Large intestine (tissue), 3 donors: ENCODE measurements around the gene XPO5. TPM values are rescaled to one million over a fixed set of nuclear protein-coding genes. Genes with fewer than 3 reads are reported as not detected.

ENCODE experiments used
- DNase-seq, 2 donors: peaks; one replicate each; pipeline versions ENCODE4 v3.0.0 to v3.0.0-alpha.2; 2013
- H3K27ac ChIP-seq: one replicate; pipeline ENCODE4 v1.5.1; 2013; ENCODE audit warnings: low read length
- H3K27me3 ChIP-seq: 2 replicates; pipeline ENCODE4 v1.6.1; 2013; ENCODE audit warnings: low read length; ENCODE audit not compliant: control insufficient read depth, insufficient read depth
- H3K36me3 ChIP-seq: 2 replicates; pipeline ENCODE4 v1.6.1; 2013; ENCODE audit warnings: low read length; ENCODE audit not compliant: control insufficient read depth, insufficient read depth
- H3K4me1 ChIP-seq: one replicate; pipeline ENCODE4 v1.6.1; 2013; ENCODE audit warnings: low read length; ENCODE audit not compliant: control insufficient read depth, insufficient read depth
- H3K4me3 ChIP-seq: one replicate; pipeline ENCODE4 v1.5.1; 2013; ENCODE audit warnings: low read length
- H3K9me3 ChIP-seq: one replicate; pipeline ENCODE4 v1.6.1; 2013; ENCODE audit warnings: mild to moderate bottlenecking, low read depth, low read length, moderate library complexity; ENCODE audit not compliant: control insufficient read depth
- WGBS: methylation state at CpG from one replicate; pipeline ENCODE4 v1.1.5; 2013; ENCODE audit warnings: low lambda C conversion rate; ENCODE audit not compliant: insufficient coverage; 5-methylcytosine and 5-hydroxymethylcytosine counted together
- polyA plus RNA-seq: library from polyadenylated mRNA; unstranded; fragments of 120-200 nt; gene quantifications from one replicate; pipeline ENCODE4 v1.2.1, GENCODE V29; 2013

The XPO5 gene
- polyA plus RNA-seq, 1 donor, result 31.6 TPM

GRCh38 chr6:43475516-43475915 lies 100.3 kb downstream of the XPO5 start:
- Histone ChIP-seq H3K4me3 (no peak overlapping the region), H3K27me3 (no peaks in the 10 kb centered on the region), H3K36me3 (no peaks in the 10 kb centered on the region), H3K27ac (no peak overlapping the region), H3K4me1 (peaks cover 9% of the 10 kb centered on the region), H3K9me3 (no peaks in the 10 kb centered on the region)
- WGBS, result no CpG with 5 or more reads among the region's 6 CpGs
- DNase-seq, result no peak

- DNase-seq, result no peak
- no CpG with 5 or more reads among the region's 4 CpGs for WGBS
- Histone ChIP-seq H3K27ac (no peak overlapping the region), H3K4me1 (no peaks in the 10 kb centered on the region), H3K36me3 (no peaks in the 10 kb centered on the region), H3K27me3 (no peaks in the 10 kb centered on the region), H3K4me3 (no peak overlapping the region), H3K9me3 (no peaks in the 10 kb centered on the region)
These were observed 103.3 kb downstream of the XPO5 start for GRCh38 chr6:43472515-43472914.

Other genes starting within 250 kb of the XPO5 start
- gene ZNF318, start 206.4 kb downstream of the XPO5 start, polyA plus RNA-seq, result 21.2 TPM
- 32.7 TPM for gene ABCC10, start 148.5 kb downstream of the XPO5 start, polyA plus RNA-seq
- 2.3 TPM for gene DLK2, start 120.5 kb downstream of the XPO5 start, polyA plus RNA-seq
- gene TJAP1, start 98.5 kb downstream of the XPO5 start, polyA plus RNA-seq, result 43.1 TPM
- 0.49 TPM for gene LRRC73, start 65.7 kb downstream of the XPO5 start, polyA plus RNA-seq
- 108 TPM for gene YIPF3, start 59.1 kb downstream of the XPO5 start, polyA plus RNA-seq
- 38.7 TPM for gene POLR1C, start 58.9 kb downstream of the XPO5 start, polyA plus RNA-seq
- 9.2 TPM for gene POLH, start 147 bp upstream of the XPO5 start, polyA plus RNA-seq
- 51.2 TPM for gene GTPBP2, start 53.2 kb upstream of the XPO5 start, polyA plus RNA-seq
- gene MAD2L1BP, start 59.8 kb upstream of the XPO5 start, polyA plus RNA-seq, result 29.5 TPM
- 1.1 TPM for gene RSPH9, start 69.0 kb upstream of the XPO5 start, polyA plus RNA-seq
- 46.5 TPM for gene MRPS18A, start 111.8 kb upstream of the XPO5 start, polyA plus RNA-seq
- 198 TPM for gene VEGFA, start 194.2 kb upstream of the XPO5 start, polyA plus RNA-seq